HG03521 (cell line): ENCODE measurements around the gene LFNG.

Source experiments
- ATAC-seq: cut with Tn5 transposase; IDR thresholded peaks from one replicate; pipeline ENCODE4 v1.9.1; 2021; ENCODE audit warnings: mild to moderate bottlenecking, moderate library complexity; ENCODE audit not compliant: unreplicated experiment

The LFNG gene

DNA sequence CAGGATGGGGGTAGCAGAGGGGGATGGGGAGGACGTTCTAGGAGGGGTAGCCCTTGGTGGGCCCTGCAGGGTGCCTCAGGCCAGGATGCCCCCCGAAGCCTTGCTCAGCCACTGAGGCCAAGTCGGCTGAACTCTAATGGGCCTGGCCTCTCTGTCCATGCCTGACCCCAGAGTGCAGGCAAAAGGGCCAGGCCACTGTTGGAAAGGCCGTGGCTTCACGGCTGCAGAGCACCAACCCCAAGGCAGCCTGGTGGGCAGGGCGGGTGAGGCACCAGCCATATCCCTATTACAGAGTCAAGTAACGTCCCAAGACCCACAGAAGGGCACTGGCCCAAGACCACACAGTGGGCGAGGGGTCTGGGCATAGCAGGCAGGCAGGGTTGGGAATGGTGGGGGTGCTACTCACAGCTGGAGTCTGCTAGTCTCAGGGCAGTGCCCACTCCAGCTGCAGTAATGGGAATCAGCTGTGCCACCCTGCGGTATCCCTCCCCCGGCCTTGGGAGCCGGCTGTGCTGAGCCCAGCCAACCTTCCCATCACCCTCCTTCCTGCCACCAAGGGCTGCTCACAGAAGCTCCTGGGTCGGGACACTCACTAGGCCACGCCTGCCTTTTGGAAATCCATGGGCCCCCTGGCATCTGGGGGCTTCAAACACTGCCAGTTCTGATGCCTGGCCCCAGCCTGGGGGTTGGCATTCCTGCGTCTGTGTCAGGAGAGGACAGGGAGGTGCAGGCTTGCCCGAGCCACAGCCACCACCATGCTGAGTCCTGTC, 4.0 kb upstream of the LFNG start:
- no peak for ATAC-seq

DNA sequence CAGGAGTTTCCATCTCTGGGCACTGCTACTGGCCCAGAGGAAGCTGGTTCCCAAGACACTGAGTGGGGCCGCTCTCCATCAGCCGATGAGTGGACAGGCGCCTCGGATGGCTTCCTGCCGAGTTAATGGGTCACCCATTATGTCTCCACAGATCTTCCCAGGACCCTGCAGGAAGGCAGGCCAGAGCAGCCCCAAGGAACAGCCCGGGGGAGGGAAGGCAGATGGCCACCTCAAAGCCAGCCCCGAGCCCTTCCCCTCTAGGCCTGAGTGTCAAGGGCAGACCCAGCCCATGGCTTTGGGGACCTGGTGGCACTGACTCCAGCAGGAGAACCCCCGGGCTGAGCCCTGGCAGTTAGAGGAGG, 3.4 kb upstream of the LFNG start:
- no peak for ATAC-seq

DNA sequence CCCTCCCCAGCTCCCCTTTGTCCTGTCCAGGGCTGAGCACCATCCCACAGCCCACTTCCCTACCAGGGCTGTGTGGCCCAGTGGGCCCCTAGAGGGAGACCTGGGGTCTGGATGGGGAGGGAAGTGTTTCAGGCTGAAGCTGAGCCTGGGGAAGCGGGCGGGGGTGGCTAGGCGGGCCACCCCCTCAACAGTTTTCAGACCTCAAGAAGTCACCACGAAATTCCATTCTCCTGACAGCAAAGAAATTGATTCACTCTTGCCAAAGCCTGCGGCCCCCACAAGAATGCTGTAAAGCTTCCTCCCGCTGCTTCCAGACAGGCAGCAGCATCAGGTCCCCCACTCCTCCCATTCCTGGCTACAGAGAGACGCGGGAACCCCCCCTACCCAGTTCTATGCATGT, 2.5 kb upstream of the LFNG start:
- ATAC-seq: no peak

DNA sequence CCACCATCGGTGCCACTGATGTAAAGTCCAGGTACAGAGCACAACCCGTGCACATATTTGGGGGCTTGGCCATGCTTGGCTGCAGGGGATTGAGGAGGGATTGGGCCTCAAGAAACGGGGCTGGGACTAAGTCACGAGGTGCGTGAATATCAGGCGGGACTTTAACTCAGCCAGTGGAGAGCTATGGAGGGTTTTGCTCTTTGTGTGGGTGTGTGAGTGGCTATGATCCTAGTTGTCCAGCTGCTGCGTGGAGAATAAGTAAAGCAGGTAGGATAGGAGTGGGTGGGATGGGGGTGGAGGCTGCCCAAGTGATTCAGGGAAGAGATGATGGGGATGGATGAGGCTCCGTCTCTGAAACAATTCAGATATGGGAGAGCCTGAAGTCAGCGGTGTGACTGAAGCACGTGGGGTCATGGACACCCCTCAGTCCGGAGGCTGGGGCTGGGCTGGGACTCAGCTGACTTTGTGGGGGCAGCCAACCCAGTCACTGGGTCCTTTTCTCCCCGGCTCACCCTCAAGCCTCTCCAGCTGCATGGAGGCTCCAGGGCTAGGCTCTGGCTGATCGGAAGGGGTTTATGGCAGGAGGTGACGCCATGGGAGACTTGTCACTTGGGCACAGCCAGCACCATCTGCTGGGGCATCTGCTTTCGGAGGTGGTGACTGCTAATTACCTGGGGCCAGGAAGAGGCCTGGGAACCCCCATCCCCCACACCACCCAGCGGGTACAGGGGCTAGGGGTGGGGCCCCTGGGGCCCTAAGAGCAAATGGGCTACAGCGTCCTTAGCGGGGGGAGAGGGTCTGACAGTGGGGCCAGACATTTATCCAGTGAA, 1.7 kb upstream of the LFNG start:
- ATAC-seq: no peak

DNA sequence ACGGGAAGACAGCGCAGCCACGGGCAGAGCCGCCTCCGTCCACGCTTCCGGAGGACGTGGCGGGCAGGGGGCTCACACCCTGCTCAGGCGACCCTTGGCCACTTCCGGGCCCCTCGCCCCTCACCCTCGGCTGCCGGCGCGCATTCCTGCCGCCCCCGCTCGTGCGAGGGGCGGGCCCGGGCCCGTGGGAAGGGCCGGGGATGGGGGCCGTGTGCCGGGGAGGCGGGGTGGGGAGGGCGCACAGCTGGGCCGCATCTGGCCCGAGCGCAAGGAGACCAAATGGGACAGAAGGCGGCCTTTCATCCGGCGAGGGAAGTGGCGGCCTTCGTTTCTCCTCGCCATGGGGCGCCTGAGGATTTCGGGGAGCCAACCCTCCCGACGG, 846 bp upstream of the LFNG start:
- no peak for ATAC-seq

DNA sequence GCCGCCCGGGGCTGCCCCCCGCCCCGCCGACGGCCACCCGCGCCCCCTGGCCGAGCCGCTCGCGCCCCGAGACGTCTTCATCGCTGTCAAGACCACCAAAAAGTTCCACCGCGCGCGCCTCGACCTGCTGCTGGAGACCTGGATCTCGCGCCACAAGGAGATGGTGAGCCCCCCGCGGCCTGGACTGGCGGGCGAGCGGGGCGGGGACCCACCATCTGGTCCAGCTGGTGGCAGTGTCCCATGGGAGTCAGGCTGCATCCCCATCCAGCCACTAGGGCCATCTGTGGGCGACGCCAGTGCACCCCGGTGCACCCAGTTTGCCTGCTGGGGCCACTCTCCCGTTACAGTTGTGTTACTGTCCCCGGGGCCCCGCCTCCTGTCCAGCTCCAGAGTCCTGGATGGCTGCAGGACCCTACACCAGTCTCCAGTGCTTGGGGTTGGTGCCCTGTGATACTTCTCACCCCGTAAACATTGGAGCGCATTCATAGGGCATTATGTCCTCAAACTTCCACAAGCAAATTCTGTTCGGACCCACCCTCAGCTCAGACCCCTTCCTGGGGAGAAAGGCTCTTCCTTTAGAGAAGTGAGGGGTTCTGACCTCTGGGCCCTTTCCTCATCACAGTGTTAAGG, 672 bp downstream of the LFNG start:
- ATAC-seq: no peak

DNA sequence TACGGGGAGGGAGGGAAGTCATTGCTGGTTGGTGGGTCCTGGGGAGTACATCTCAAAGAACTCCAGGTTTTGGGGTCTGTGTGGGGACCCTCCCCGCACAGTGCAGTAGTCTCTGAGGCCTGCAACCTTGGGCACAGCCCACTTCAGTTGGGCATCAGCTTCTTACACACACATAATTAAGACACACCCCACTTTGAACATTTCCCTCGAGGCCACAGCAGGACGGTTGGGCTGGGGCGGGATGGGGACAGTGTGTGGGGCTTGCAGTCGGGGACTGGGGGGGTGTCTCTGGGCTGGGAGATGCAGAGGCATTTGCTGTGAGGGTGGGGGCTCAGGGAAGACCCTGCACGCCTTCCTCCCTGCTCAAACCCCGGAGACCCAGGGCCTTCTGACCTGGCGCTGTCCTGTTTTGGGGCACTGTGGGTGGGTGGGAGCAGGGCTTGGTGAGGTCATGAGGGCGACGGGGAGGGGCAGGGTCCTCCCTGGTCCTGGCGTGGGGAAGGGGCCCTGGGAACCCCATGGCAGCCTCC, 1.3 kb downstream of the LFNG start:
- no peak for ATAC-seq

DNA sequence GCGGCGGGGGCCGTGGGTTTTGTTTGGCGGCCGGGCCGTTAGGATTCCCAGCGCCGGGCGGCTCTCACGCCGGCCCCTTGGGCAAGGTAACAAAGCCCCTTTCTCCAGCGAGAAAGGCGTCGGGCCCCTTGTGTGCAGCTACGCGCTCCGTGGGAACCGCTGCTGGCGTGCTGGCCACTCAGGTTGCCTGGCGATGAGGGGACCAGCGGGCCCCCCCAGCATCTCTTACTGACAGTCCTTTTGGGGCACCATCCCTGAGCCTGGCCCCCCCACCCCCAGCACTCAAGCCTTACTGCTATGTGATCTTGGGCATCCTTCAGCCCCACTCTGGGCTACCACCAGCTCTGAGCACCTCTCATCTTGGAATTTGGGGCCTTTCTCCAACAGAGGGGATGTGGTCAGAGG, 1.8 kb downstream of the LFNG start:
- no peak for ATAC-seq

DNA sequence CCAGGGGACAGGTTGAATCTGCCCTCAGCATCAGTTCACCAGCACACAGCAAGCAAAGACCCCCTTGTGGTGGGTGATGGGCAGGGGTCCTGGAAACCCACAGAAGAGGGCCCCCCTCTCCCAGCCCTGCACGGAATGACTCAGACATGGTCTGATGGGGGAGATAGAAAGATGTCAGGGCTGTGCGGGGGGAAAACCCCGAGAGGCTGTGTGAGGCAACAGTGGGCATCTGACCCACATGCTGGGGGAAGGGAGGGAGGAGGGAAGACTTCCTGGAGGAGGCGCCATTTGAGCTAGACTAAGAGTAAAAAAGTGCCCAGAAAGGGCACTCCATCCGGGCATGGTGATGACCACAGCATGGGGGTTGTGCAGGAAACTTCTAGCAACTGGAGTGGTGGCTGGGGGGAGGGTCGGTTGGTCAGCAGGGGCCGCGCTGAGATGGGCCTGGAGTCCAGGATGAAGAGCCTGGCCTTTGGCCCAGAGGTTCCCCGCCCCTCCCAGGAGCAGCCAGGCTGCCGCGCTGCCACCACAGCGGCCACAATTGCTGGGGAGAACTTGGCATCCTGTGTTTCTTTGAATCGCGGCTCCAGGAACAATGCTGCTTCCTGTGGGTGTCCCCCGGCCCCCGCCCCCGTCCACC, 2.5 kb downstream of the LFNG start:
- no peak for ATAC-seq

DNA sequence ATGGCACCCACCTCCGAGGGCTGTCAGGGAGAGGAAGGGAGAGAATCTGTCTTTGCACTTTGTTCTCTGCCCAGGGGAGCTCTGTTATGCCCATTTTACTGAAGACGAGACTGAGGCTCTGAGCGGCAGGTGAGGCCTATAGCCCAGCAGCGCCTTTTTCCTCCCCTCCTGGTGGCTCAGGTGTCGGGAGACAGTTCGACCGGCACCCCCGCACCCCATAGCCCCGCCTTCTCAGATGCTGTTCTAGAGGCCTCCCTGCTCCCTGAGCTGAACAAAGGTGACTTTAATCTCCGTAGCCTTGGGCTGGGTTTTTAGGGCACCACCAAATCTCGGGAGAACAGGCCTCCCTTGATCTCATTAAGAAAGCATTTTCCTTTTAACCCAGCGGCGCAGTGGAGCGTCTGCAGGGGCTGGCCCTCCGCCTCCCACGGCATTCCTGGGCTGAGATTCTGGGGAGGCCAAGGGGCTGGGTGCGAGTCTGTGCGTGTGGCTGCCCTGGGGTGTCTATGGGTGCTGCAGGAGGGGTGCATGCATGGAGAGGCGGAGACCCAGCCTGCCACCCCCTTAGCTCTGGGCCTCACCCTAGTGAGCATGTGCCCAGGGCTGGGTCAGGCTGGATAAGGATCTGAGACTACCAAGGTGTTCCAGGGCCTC, 3.3 kb downstream of the LFNG start:
- no peak for ATAC-seq

DNA sequence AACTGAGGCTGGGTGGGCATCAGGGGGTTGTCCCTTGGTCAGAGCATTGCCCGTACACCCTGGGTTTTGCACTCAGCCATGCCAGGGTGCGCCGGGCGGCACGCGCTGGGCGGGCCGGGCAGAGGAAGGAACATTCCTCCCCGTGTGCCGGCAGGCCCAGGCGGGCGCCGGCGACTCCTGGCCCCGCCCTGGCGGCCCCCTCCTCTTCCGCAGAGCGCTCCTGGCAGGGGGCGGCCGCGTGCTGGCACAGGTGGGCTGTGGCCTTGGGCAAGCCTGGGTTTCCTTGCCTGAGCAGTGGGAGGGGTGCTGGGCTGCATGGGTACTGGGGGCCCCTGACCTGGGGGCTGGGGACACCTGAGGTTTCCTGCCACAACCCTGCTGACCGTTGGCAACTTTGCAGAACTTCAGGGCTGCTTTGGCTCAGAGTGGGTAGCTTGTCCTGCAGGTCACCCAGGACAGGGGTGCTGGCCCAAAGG, 3.9 kb downstream of the LFNG start:
- ATAC-seq: no peak

DNA sequence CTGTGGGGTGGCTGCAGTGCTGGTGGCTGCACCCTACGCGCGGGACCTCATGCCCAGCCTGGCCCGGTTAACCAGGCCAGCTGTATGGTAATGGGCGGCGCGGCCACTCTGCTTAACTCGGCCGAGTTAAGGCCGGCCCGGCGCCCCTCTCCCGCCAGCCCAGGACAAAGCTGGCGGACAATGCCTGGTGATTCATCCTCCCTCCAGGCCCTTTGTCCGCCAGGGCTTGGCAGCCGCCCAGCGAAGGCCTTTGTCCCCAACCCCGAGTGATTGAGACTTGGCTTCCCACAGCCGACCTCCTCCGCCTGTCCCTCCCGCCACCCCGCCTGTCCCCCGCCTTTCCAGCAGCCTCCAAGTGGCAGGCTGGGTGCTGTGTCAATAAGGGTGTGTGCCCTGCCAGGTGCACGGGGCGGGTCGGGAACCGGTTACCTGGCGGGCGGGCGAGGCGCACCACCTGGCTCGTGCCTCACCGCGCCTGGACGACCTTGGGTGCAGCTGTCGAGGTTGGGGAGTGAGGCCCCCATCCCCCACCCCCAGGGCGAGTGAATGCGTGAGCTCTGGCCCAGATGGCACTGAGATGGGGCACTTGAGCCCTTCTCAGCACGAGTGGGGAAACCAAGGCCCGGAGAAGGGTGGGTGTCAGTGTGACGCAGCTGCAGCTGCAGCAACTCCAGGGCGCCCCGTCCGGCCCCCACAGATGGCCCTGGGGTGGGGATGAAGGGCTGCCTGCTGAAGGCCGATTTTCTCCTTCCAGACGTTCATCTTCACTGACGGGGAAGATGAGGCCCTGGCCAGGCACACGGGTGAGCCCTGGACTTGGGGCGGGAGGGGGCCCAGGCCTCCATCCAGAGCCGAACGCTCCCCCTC, 4.6 kb downstream of the LFNG start:
- ATAC-seq: no peak

DNA sequence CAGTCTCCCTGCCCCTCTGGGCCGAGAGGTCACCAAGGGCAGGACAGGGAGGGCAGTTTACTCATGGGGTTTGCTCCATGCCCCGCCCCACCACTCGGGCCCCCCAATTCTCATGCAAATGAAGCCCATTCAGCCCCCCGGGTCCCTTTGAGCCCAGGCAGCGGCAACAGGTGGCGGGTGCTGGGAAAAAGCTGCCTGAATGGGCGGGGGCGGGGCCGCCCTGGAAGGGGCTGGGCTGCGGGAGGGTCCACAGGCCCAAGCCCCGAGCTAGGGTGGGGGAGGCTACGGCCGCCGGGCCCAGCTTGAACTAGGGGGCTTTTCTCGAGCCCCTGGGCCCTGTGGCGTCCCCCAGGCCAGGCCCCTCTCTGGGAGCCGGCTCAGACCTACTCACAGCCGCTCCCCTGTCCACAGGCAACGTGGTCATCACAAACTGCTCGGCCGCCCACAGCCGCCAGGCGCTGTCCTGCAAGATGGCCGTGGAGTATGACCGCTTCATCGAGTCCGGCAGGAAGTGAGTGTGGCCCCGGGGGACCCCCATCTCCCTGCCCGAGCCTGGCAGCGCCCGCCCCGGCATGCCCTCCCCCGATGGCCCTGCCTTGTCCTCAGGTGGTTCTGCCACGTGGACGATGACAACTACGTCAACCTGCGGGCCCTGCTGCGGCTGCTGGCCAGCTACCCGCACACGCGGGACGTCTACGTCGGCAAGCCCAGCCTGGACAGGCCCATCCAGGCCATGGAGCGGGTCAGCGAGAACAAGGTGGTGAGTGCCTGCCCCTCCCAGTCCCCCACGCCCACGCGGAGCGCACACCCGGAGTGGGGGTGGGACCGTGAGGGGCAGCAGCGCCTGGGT, 5.5 kb downstream of the LFNG start:
- no peak for ATAC-seq

DNA sequence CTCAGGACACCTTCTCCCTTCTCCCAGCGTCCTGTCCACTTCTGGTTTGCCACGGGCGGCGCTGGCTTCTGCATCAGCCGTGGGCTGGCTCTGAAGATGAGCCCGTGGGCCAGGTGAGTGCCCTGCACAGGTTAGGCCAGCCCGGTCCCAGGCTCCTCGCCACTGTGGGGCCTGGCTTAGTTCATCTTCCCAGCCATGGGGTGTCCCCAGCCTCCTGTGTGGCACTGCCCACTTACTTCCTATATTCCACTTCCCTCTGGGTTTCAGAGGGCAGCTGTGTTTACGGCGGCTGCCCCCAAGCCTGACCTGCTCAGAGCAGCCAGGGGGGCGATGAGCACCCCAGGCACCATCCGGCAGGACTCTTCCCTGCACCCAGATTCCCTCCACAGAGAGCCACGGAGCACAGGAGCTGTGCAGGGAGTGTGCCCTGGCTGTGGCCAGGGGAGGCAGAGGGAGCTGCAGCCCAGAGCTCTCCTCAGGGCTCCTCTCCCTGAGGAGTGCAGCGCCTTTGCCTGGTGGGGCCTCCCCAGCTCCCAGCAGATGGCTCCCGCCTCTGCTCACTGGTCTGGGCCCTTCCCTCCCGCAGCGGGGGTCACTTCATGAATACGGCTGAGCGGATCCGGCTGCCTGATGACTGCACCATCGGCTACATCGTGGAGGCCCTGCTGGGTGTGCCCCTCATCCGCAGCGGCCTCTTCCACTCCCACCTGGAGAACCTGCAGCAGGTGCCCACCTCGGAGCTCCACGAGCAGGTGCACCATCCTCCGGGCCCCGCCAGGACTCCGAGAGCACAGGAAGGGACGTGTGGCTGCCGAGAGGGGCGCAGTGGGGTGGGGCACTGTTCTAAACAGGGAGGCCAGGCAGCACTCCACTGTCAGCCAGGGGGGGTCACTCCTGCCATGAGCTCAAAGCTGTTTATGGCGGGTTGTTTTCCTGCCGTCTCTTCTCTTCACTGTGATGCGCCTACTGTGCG, 6.4 kb downstream of the LFNG start:
- no peak for ATAC-seq

DNA sequence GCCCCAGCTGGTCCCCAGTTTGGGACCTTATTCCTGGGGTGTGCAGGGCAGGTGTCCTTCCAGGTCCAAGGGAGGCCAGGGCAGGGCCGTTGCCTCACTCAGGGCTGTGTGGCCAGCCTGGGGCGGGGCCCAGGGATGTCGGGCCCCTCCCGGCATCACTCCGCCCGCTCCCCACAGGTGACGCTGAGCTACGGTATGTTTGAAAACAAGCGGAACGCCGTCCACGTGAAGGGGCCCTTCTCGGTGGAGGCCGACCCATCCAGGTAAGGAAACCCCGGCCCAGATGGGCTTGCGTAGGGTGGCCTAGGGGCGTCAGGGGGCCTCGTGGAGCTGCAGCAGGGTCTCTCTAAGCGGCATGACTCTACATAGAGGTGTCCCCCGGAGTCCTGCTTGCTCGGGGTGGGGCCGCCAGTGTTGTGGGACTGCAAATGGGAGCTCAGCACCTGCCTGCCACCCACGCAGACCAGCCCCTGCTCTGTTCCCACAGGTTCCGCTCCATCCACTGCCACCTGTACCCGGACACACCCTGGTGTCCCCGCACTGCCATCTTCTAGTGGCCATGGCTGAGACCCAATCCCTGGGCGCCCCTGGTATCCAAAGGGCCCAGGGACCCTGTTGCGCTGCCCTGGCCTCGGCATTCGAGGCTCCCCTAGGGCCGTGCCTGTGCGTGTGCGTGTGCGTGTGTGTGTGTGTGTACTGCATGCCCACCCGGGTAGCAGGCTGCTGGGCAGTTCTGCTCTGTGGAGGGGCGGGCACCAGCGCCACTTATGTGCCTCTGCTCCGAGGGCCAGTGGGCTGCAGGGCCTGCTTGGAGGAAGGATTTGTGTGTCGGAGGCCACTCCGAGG, 7.3 kb downstream of the LFNG start:
- no peak for ATAC-seq
